Peyer's patch (tissue), 4 donors: Measurements from ENCODE around the gene TNFSF4. TPM values are rescaled to one million over a fixed set of nuclear protein-coding genes. Genes with fewer than 3 reads are reported as not detected.

Source experiments
- DNase-seq, 3 donors: peaks; one replicate each; pipeline ENCODE4 v3.0.0-alpha.2; 2017 to 2019
- H3K27ac ChIP-seq, 4 donors: fragments of 200-600 bp; sonication (generic); one replicate each; pipeline ENCODE4 v1.5.1; 2016 to 2019
- H3K27me3 ChIP-seq, 2 donors: fragments of 200-600 bp; sonication (generic); one replicate each; pipeline ENCODE4 v1.5.1; 2019
- H3K36me3 ChIP-seq, 3 donors: fragments of 200-600 bp; sonication (generic); one replicate each; pipeline ENCODE4 v1.5.1; 2016 to 2019
- H3K4me1 ChIP-seq, 4 donors: fragments of 200-600 bp; sonication (generic); one replicate each; pipeline ENCODE4 v1.5.1; 2016 to 2019
- H3K4me3 ChIP-seq, 4 donors: fragments of 200-600 bp; sonication (generic); 1 replicate in 3 of 4; 2 replicates in 1 of 4; pipeline ENCODE4 v1.5.1; 2016 to 2019; ENCODE audit warnings: mild to moderate bottlenecking in 1 of 4
- H3K9me3 ChIP-seq, 4 donors: fragments of 200-600 bp; sonication (generic); one replicate each; pipeline ENCODE4 v1.5.1; 2016 to 2019; ENCODE audit warnings: mild to moderate bottlenecking in 1 of 4
- CTCF ChIP-seq, 6 experiments: fragments of 450-650 bp in 4 of 6; fragments of 200-600 bp in 2 of 6; sonication (generic) in 1 of 6; IDR thresholded peaks; one replicate each; pipeline ENCODE4 v1.5.1; 2017 to 2019; ENCODE audit warnings: antibody characterized with exemption in 6 of 6, mild to moderate bottlenecking in 3 of 6, moderate library complexity in 1 of 6
- POLR2A ChIP-seq, 2 donors: fragments of 450-650 bp; IDR thresholded peaks; one replicate each; pipeline ENCODE4 v1.5.1; 2017; ENCODE audit warnings: antibody characterized with exemption in 2 of 2, mild to moderate bottlenecking in 2 of 2, moderate library complexity in 2 of 2
- total RNA-seq, 4 donors: library from RNA; depleted of rRNA; stranded (reverse); fragments of >200 nt; gene quantifications; one replicate each; pipeline ENCODE4 v1.1.0, GENCODE V29; 2016

TNFSF4 gene
- total RNA-seq, 4 donors from 2014 or later: 0.70 to 2.5 TPM; not detected in 2

GRCh38 chr1:173208868-173209267, 1.7 kb upstream of the TNFSF4 start:
- no peak overlapping the region for H3K27ac ChIP-seq
- H3K36me3 ChIP-seq: no peaks in the 10 kb centered on the region
- no peak for DNase-seq
- H3K27me3 ChIP-seq: no peaks in the 10 kb centered on the region
- H3K9me3 ChIP-seq: no peaks in the 10 kb centered on the region
- TF ChIP-seq POLR2A (IDR thresholded peaks at IDR 0.05): no peak
- no peak for TF ChIP-seq CTCF (IDR thresholded peaks at IDR 0.05)
- H3K4me1 ChIP-seq: peaks cover 0 to 13% (median 0%) of the 10 kb centered on the region in 4 donors
- H3K4me3 ChIP-seq: no peak overlapping the region

- H3K4me3 ChIP-seq: no peak overlapping the region
- no peaks in the 10 kb centered on the region for H3K9me3 ChIP-seq
- TF ChIP-seq CTCF (IDR thresholded peaks at IDR 0.05) (no peak), POLR2A (IDR thresholded peaks at IDR 0.05) (no peak)
- no peak for DNase-seq
- H3K4me1 ChIP-seq: peaks cover 0 to 13% (median 0%) of the 10 kb centered on the region in 4 donors
- H3K27ac ChIP-seq: no peak overlapping the region
- no peaks in the 10 kb centered on the region for H3K27me3 ChIP-seq
- H3K36me3 ChIP-seq: no peaks in the 10 kb centered on the region
Measured at GRCh38 chr1:173208146-173208545, 1.0 kb upstream of the TNFSF4 start.

GRCh38 chr1:173205146-173206051, 1.7 kb downstream of the TNFSF4 start:
- H3K36me3 ChIP-seq: no peaks in the 10 kb centered on the region
- peak overlapping the region in 1 of 4 donors; percentile 53 for H3K27ac ChIP-seq
- peak in 2 of 3 donors; percentile 36 to 53 for DNase-seq
- no peaks in the 10 kb centered on the region for H3K27me3 ChIP-seq
- TF ChIP-seq CTCF (IDR thresholded peaks at IDR 0.05): no peak
- no peak for TF ChIP-seq POLR2A (IDR thresholded peaks at IDR 0.05)
- H3K4me1 ChIP-seq: no peaks in the 10 kb centered on the region
- no peak overlapping the region for H3K4me3 ChIP-seq
- H3K9me3 ChIP-seq: no peaks in the 10 kb centered on the region

- H3K27ac ChIP-seq: peak overlapping the region in 1 of 4 donors; percentile 53
Measured at GRCh38 chr1:173204693-173205092, 2.4 kb downstream of the TNFSF4 start.

GRCh38 chr1:173202424-173203145, 4.5 kb downstream of the TNFSF4 start:
- no peak for DNase-seq
- Histone ChIP-seq H3K4me1 (no peaks in the 10 kb centered on the region), H3K4me3 (no peak overlapping the region), H3K27ac (no peak overlapping the region), H3K36me3 (no peaks in the 10 kb centered on the region), H3K27me3 (no peaks in the 10 kb centered on the region), H3K9me3 (no peaks in the 10 kb centered on the region)
- no peak for TF ChIP-seq POLR2A (IDR thresholded peaks at IDR 0.05)
- TF ChIP-seq CTCF (IDR thresholded peaks at IDR 0.05): peak in 5 of 6 experiments; percentile 64 to 91 (median 85)

More at GRCh38 chr1:173204693-173205092, 2.4 kb downstream of the TNFSF4 start:
- no peaks in the 10 kb centered on the region for H3K36me3 ChIP-seq
- no peaks in the 10 kb centered on the region for H3K27me3 ChIP-seq
- no peaks in the 10 kb centered on the region for H3K4me1 ChIP-seq
- TF ChIP-seq POLR2A (IDR thresholded peaks at IDR 0.05) (no peak), CTCF (IDR thresholded peaks at IDR 0.05) (no peak)
- no peak overlapping the region for H3K4me3 ChIP-seq
- DNase-seq: no peak
- no peaks in the 10 kb centered on the region for H3K9me3 ChIP-seq
